IMR-90 (cell line): ENCODE measurements around the gene TCF7L1. TPM values are rescaled to one million over a fixed set of nuclear protein-coding genes. Genes with fewer than 3 reads are reported as not detected.
A peak's percentile ranks its signal among the peaks of the same experiment; 100 is the strongest.

Experiments used
- ATAC-seq: fragments of 200-7000 bp; cut with Tn5 transposase; 2 replicates; pipeline ENCODE4 v1.9.1; 2020; ENCODE audit warnings: low read depth, mild to moderate bottlenecking, moderate library complexity
- BruUV-seq: library from RNA; stranded (reverse); fragments of 400-500 nt; replicated peaks from 2 replicates; lab custom pipeline; 2021; lab: Mats Ljungman, UMichigan
- CTCF ChIA-PET: fragments of 300-600 bp; formaldehyde crosslinking; extraction: SDS; loops from one replicate; lab custom pipeline; 2021; ENCODE audit warnings: antibody characterized with exemption; lab: Yijun Ruan, JAX
- POLR2A ChIA-PET: fragments of 300-600 bp; sonication (Branson Sonifier 250); formaldehyde crosslinking; loops from one replicate; lab custom pipeline; 2022; ENCODE audit warnings: antibody characterized with exemption; ENCODE audit not compliant: unreplicated experiment; lab: Charles Lee
- DNase-seq: peaks from one replicate; pipeline ENCODE4 v3.0.0; 2013
- H2AFZ ChIP-seq: replicated peaks from 2 replicates; pipeline ENCODE3; 2013; ENCODE audit warnings: low read length, mild to moderate bottlenecking; ENCODE audit not compliant: poor library complexity
- H2AK5ac ChIP-seq: 2 replicates; pipeline ENCODE4 v1.6.1; 2013; ENCODE audit warnings: low read depth, low read length, inconsistent platforms
- H2AK9ac ChIP-seq: replicated peaks from 2 replicates; pipeline ENCODE3; 2013; ENCODE audit warnings: mild to moderate bottlenecking, low read depth, low read length, moderate library complexity; ENCODE audit not compliant: poor library complexity
- H2BK120ac ChIP-seq: 2 replicates; pipeline ENCODE4 v1.6.1; 2013; ENCODE audit warnings: low read depth, low read length, inconsistent platforms
- H2BK15ac ChIP-seq: 3 replicates; pipeline ENCODE4 v1.6.1; 2013; ENCODE audit warnings: low read depth, low read length, inconsistent platforms
- H2BK20ac ChIP-seq: 2 replicates; pipeline ENCODE4 v1.6.1; 2013; ENCODE audit warnings: low read depth, mild to moderate bottlenecking, inconsistent platforms, low read length, moderate library complexity
- H2BK5ac ChIP-seq: 2 replicates; pipeline ENCODE4 v1.6.1; 2013; ENCODE audit warnings: mild to moderate bottlenecking, low read depth, low read length, inconsistent platforms; ENCODE audit not compliant: poor library complexity, severe bottlenecking
- H3K14ac ChIP-seq: replicated peaks from 2 replicates; pipeline ENCODE4 v1.6.1; 2013; ENCODE audit warnings: low read depth, low read length, inconsistent platforms
- H3K18ac ChIP-seq: 2 replicates; pipeline ENCODE4 v1.6.1; 2013; ENCODE audit warnings: low read depth, low read length, control low read depth
- H3K23ac ChIP-seq: 2 replicates; pipeline ENCODE4 v1.6.1; 2013; ENCODE audit warnings: low read depth, low read length, inconsistent platforms
- H3K27ac ChIP-seq: 2 replicates; pipeline ENCODE4 v1.5.1; 2013; ENCODE audit warnings: mild to moderate bottlenecking, control low read depth, low read length; ENCODE audit not compliant: insufficient read depth
- H3K27me3 ChIP-seq: 2 replicates; pipeline ENCODE4 v1.6.1; 2013; ENCODE audit warnings: low read length; ENCODE audit not compliant: control insufficient read depth, insufficient read depth
- H3K36me3 ChIP-seq: 2 replicates; pipeline ENCODE4 v1.6.1; 2013; ENCODE audit warnings: low read length, mixed read lengths; ENCODE audit not compliant: control insufficient read depth, insufficient read depth
- H3K4ac ChIP-seq: 2 replicates; pipeline ENCODE4 v1.6.1; 2013; ENCODE audit warnings: low read depth, low read length, inconsistent platforms
- H3K4me1 ChIP-seq: 2 replicates; pipeline ENCODE4 v1.6.1; 2013; ENCODE audit warnings: low read length, mixed read lengths; ENCODE audit not compliant: control insufficient read depth, insufficient read depth
- H3K4me2 ChIP-seq: 2 replicates; pipeline ENCODE4 v1.6.1; 2013; ENCODE audit warnings: low read depth, mild to moderate bottlenecking, control low read depth, low read length, moderate library complexity
- H3K4me3 ChIP-seq: 2 replicates; pipeline ENCODE4 v1.5.1; 2013; ENCODE audit warnings: low read depth, mild to moderate bottlenecking, control low read depth, low read length, moderate library complexity; ENCODE audit not compliant: insufficient read depth
- H3K56ac ChIP-seq: 2 replicates; pipeline ENCODE4 v1.6.1; 2013; ENCODE audit warnings: low read length, inconsistent platforms; ENCODE audit not compliant: insufficient read depth; ENCODE audit errors: extremely low read depth
- H3K79me1 ChIP-seq, 2 experiments: 2 replicates each; pipeline ENCODE4 v1.6.1; 2013; ENCODE audit warnings: low read length in 2 of 2, inconsistent platforms in 1 of 2, low read depth in 1 of 2
- H3K9ac ChIP-seq: 2 replicates; pipeline ENCODE4 v1.6.1; 2013; ENCODE audit warnings: low read depth, low read length, control low read depth
- H3K9me1 ChIP-seq: 2 replicates; pipeline ENCODE4 v1.6.1; 2013; ENCODE audit warnings: low read length, inconsistent platforms; ENCODE audit not compliant: insufficient read depth
- H3K9me3 ChIP-seq: 2 replicates; pipeline ENCODE4 v1.6.1; 2013; ENCODE audit warnings: low read length; ENCODE audit not compliant: control insufficient read depth, insufficient read depth
- H4K20me1 ChIP-seq: 2 replicates; pipeline ENCODE4 v1.6.1; 2013; ENCODE audit warnings: low read length, inconsistent platforms; ENCODE audit not compliant: insufficient read depth
- H4K5ac ChIP-seq: 2 replicates; pipeline ENCODE4 v1.6.1; 2013; ENCODE audit warnings: mild to moderate bottlenecking, low read depth, low read length, control low read depth
- H4K8ac ChIP-seq, 2 experiments: 2 replicates each; pipeline ENCODE4 v1.6.1; 2013; ENCODE audit warnings: low read depth in 2 of 2, low read length in 2 of 2, control low read depth in 1 of 2, inconsistent platforms in 1 of 2
- H4K91ac ChIP-seq: 2 replicates; pipeline ENCODE4 v1.6.1; 2013; ENCODE audit warnings: low read depth, low read length, inconsistent platforms; ENCODE audit not compliant: insufficient read depth
- BHLHE40 ChIP-seq: fragments of 150-350 bp; IDR thresholded peaks from 2 replicates; pipeline ENCODE4 v1.6.1; 2016; ENCODE audit warnings: mild to moderate bottlenecking, low read depth, low read length
- CEBPB ChIP-seq: IDR thresholded peaks from 2 replicates; pipeline ENCODE4 v1.6.1; 2012; ENCODE audit warnings: low read depth, low read length, improper control_type of control experiment
- FOS ChIP-seq: fragments of 150-350 bp; IDR thresholded peaks from 2 replicates; pipeline ENCODE4 v1.6.1; 2016; ENCODE audit warnings: low read depth, low read length
- MAZ ChIP-seq: IDR thresholded peaks from 2 replicates; pipeline ENCODE4 v1.6.1; 2012; ENCODE audit warnings: low read depth, mild to moderate bottlenecking, low read length, improper control_type of control experiment, moderate library complexity, borderline replicate concordance
- MXI1 ChIP-seq: IDR thresholded peaks from 2 replicates; pipeline ENCODE4 v1.6.1; 2012; ENCODE audit warnings: low read depth, mild to moderate bottlenecking, low read length, moderate library complexity, borderline replicate concordance
- POLR2A ChIP-seq: IDR thresholded peaks from 2 replicates; pipeline ENCODE4 v1.6.1; 2012; ENCODE audit warnings: mild to moderate bottlenecking, low read depth, low read length
- RAD21 ChIP-seq: IDR thresholded peaks from 2 replicates; pipeline ENCODE4 v1.6.1; 2012; ENCODE audit warnings: low read length, improper control_type of control experiment
- RFX5 ChIP-seq: IDR thresholded peaks from 2 replicates; pipeline ENCODE4 v1.8.0; 2012; ENCODE audit warnings: low read depth, mild to moderate bottlenecking, low read length, moderate library complexity
- SMC3 ChIP-seq: fragments of 150-350 bp; IDR thresholded peaks from 2 replicates; pipeline ENCODE4 v1.6.1; 2016; ENCODE audit warnings: low read depth, mild to moderate bottlenecking, antibody characterized with exemption, low read length, moderate library complexity
- WGBS, 2 experiments: methylation state at CpG; one replicate each; pipeline versions ENCODE4 v1.1.5 to v1.1.7; 2013; ENCODE audit warnings: missing lambda C conversion rate in 2 of 2; ENCODE audit not compliant: insufficient read length in 1 of 2; ENCODE audit errors: extremely low coverage in 2 of 2; 5-methylcytosine and 5-hydroxymethylcytosine counted together
- dilution Hi-C: fragments of 300-500 bp; cut with HindIII; formaldehyde crosslinking; loops from one replicate; pipeline ENCODE4 v1.14.3; 2018; ENCODE audit warnings: low sequenced_read_pairs; ENCODE audit not compliant: unreplicated experiment
- in situ Hi-C: fragments of 300-500 bp; cut with MboI; formaldehyde crosslinking; loops from 3 replicates; pipeline ENCODE4 v1.14.3; 2019; ENCODE audit warnings: low sequenced_read_pairs, inconsistent platforms, mixed read lengths
- intact Hi-C: fragments of 100-400 bp; cut with micrococcal nuclease; formaldehyde crosslinking; loops from 2 replicates; pipeline ENCODE4 v1.10.0; 2022
- polyA plus RNA-seq, 3 experiments: library from polyadenylated mRNA; depleted of rRNA; stranded (reverse); fragments of >200 nt; gene quantifications; 2 replicates each; pipeline ENCODE4 v1.2.3, GENCODE V29; 2012; ENCODE audit warnings: low replicate concordance in 1 of 3
- total RNA-seq: library from RNA; depleted of rRNA; stranded (reverse); fragments of >200 nt; gene quantifications from 2 replicates; pipeline ENCODE4 v1.2.3, GENCODE V29; 2012
- TF ChIP-seq, protein P1 (sequence below): fragments of 150-350 bp; IDR thresholded peaks from 2 replicates; pipeline ENCODE4 v1.6.1; 2016; ENCODE audit warnings: low read depth, mild to moderate bottlenecking, low read length, moderate library complexity, borderline replicate concordance
- TF ChIP-seq, protein P2 (sequence below): conservative IDR thresholded peaks from 2 replicates; pipeline ENCODE4 v1.5.1; 2012; ENCODE audit warnings: mild to moderate bottlenecking, low read depth, low read length, improper control_type of control experiment

TCF7L1 gene
- total and polyA plus RNA-seq, 2 of the 4 experiments (the other 2 are of a cell fraction): 0.72 to 11.1 TPM

DNA sequence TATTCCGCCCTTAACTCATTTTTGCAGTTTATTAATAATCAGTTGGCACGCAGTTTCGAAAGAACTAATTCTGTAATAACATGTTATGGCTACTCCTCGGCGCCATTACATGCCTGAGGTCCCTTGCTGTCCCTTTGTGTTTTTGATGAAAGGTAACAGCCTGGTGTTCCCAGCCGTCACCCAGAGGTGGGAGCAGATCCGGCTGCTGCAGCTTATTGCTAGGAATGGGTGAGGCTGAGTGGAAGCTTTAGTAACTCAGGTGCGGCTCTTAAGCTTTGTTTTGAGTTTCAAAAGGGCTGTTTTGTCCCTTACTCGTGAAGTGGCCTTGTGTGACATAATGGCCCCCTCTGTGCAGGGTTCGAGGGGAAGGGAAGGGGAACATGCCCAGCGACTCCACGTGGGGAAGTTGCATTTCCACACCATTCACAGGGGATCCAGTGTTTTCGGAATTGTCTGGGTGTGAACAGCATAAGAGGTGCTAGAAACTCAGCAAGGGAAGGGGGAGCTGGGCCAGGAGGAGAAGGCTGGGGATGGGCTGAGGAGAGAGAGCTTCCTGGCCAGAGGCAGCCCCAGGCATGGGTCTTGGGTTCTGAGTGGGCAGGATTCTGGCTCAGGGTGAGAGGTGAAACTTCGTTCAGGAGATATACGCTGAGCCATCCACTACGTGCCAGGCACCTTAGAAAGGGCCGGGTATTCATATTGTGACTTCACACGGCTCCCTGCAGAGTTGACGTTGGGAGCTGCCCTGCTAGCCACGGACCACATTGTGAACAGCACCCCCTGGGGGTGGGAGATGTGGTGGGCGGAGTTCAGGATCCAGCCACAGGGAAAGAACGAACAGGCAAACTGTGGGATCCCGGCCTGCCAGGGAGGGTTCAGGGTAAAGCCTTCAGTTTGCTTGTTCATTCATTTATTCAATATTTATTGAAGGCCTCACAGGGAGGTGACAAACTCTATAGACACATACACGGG, 110.2 kb downstream of the TCF7L1 start:
- Histone ChIP-seq H3K27ac (no peak overlapping the region), H4K20me1 (peaks cover 29% of the 10 kb centered on the region), H2BK120ac (no peak overlapping the region), H4K91ac (no peak overlapping the region), H4K8ac (no peak overlapping the region), H3K9ac (no peak overlapping the region), H3K23ac (no peak overlapping the region), H3K4me1 (peaks cover 7% of the 10 kb centered on the region), H3K9me3 (no peaks in the 10 kb centered on the region), H2BK15ac (no peak overlapping the region), H3K9me1 (peaks cover 19% of the 10 kb centered on the region), H3K4me2 (no peak overlapping the region), H2AK5ac (no peak overlapping the region; the same call in 1 of the 2 replicates), H3K4ac (no peak overlapping the region), H3K27me3 (no peaks in the 10 kb centered on the region), H3K79me1 (peaks cover 45 to 74% of the 10 kb centered on the region in 2 experiments), H3K36me3 (no peaks in the 10 kb centered on the region; the same call in 1 of the 2 replicates), H3K18ac (no peak overlapping the region), H2AK9ac (peak overlapping the region; percentile 50), H3K56ac (no peak overlapping the region), H3K4me3 (no peak overlapping the region), H4K5ac (no peak overlapping the region), H3K14ac (no peak overlapping the region), H2BK5ac (no peak overlapping the region), H2BK20ac (no peak overlapping the region), H2AFZ (no peak overlapping the region)
- ChIA-PET CTCF (interaction anchor here (0.5 kb wide), 1 partner anchor 40 kb away, joined by 3 read pairs; no protein-coding TSS in a partner anchor), POLR2A (no interaction called here)
- no peak for DNase-seq
- intact Hi-C loops: no loop called here
- in situ Hi-C loops: no loop called here
- TF ChIP-seq MAZ: no peak
- TF ChIP-seq, protein P1, sequence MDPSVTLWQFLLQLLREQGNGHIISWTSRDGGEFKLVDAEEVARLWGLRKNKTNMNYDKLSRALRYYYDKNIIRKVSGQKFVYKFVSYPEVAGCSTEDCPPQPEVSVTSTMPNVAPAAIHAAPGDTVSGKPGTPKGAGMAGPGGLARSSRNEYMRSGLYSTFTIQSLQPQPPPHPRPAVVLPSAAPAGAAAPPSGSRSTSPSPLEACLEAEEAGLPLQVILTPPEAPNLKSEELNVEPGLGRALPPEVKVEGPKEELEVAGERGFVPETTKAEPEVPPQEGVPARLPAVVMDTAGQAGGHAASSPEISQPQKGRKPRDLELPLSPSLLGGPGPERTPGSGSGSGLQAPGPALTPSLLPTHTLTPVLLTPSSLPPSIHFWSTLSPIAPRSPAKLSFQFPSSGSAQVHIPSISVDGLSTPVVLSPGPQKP: no peak
- no peak for TF ChIP-seq POLR2A
- no peak for TF ChIP-seq FOS
- no peak for TF ChIP-seq MXI1
- TF ChIP-seq BHLHE40: no peak
- 0 out of 2 replicates have a peak, but pooled peaks have one; percentile 25 for TF ChIP-seq RAD21
- no peak for TF ChIP-seq CEBPB
- peak; percentile 27; the same call in 1 of the 2 replicates for TF ChIP-seq SMC3
- TF ChIP-seq RFX5: no peak
- TF ChIP-seq, protein P2, sequence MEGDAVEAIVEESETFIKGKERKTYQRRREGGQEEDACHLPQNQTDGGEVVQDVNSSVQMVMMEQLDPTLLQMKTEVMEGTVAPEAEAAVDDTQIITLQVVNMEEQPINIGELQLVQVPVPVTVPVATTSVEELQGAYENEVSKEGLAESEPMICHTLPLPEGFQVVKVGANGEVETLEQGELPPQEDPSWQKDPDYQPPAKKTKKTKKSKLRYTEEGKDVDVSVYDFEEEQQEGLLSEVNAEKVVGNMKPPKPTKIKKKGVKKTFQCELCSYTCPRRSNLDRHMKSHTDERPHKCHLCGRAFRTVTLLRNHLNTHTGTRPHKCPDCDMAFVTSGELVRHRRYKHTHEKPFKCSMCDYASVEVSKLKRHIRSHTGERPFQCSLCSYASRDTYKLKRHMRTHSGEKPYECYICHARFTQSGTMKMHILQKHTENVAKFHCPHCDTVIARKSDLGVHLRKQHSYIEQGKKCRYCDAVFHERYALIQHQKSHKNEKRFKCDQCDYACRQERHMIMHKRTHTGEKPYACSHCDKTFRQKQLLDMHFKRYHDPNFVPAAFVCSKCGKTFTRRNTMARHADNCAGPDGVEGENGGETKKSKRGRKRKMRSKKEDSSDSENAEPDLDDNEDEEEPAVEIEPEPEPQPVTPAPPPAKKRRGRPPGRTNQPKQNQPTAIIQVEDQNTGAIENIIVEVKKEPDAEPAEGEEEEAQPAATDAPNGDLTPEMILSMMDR: peak; percentile 31
- ATAC-seq: no peak
- WGBS, 2 experiments: 94% methylated on average over 3 of the region's 24 CpGs; no CpG with 5 or more reads in 1 of the 2 experiments
- BruUV-seq: no TSS peak
- dilution Hi-C loops: no loop called here
